Psoas muscle (tissue), 8 donors: Measurements from ENCODE around the gene HERC3. TPM values are rescaled to one million over a fixed set of nuclear protein-coding genes. Genes with fewer than 3 reads are reported as not detected.
"Not testable (repeated sequence)": the region's sequence is repeated elsewhere in the genome, so short reads cannot be mapped to it uniquely, and the experiment has no call there.

Experiments used
- ATAC-seq, 4 donors: fragments of 200-7000 bp; cut with Tn5 transposase; one replicate each; pipeline ENCODE4 v1.9.1; 2020; ENCODE audit warnings: moderate library complexity in 3 of 4, mild to moderate bottlenecking in 2 of 4
- DNase-seq, 2 donors: peaks; one replicate each; pipeline ENCODE4 v3.0.0-alpha.2; 2020
- H3K27ac ChIP-seq: fragments of 200-600 bp; one replicate; pipeline ENCODE4 v1.8.0; 2022
- H3K27me3 ChIP-seq, 3 donors: fragments of 200-600 bp in 1 of 3; one replicate each; pipeline versions ENCODE4 v1.6.1 to v1.8.0; 2013 to 2022; ENCODE audit warnings: low read length in 2 of 3, mild to moderate bottlenecking in 2 of 3, moderate library complexity in 1 of 3; ENCODE audit not compliant: insufficient read depth in 3 of 3
- H3K36me3 ChIP-seq, 2 donors: fragments of 200-600 bp in 1 of 2; one replicate each; pipeline versions ENCODE4 v1.6.1 to v1.8.0; 2013 to 2022; ENCODE audit warnings: low read depth in 1 of 2, mild to moderate bottlenecking in 1 of 2, moderate library complexity in 1 of 2; ENCODE audit not compliant: insufficient read depth in 1 of 2
- H3K4me1 ChIP-seq: fragments of 200-600 bp; one replicate; pipeline ENCODE4 v1.8.0; 2022
- H3K4me3 ChIP-seq: fragments of 200-600 bp; one replicate; pipeline ENCODE4 v1.8.0; 2022; ENCODE audit warnings: mild to moderate bottlenecking
- H3K9me3 ChIP-seq: fragments of 200-600 bp; one replicate; pipeline ENCODE4 v1.8.0; 2022
- CTCF ChIP-seq: fragments of 200-600 bp; IDR thresholded peaks from one replicate; pipeline ENCODE4 v1.8.0; 2022; ENCODE audit warnings: antibody characterized with exemption
- WGBS, 3 donors: extraction: QIAGEN DNeasy Blood & Tissue Kit; methylation state at CpG; one replicate each; pipeline versions ENCODE4 v1.1.6 to v1.1.7; 2013; 5-methylcytosine and 5-hydroxymethylcytosine counted together
- intact Hi-C, 2 donors: fragments of 100-400 bp; cut with DNase I; formaldehyde crosslinking; loops; one replicate each; pipeline versions ENCODE4 v1.11.0 to v1.14.2; 2022
- polyA plus RNA-seq, 3 donors: library from polyadenylated mRNA; stranded (reverse); fragments of 200-250 nt; gene quantifications; one replicate each; pipeline ENCODE4 v1.2.3, GENCODE V29; 2013
- total RNA-seq, 4 donors: library from RNA; stranded (reverse); fragmentation: NEBNext Ultra II Directional in 2 of 4; extraction: Animal tissue kit (Norgen Biotek cat#: 25700) in 2 of 4; gene quantifications; one replicate each; pipeline versions ENCODE4 v1.2.1 to v1.2.4, GENCODE V29; 2021 to 2023
- donor health status: healthy with polysubstance abuse.
- donor health status: DM: no; HTN: no; CAD: no; lungs with moderate emphysema.
- donor health status: Bipolar disorder and iron deficiency.
- donor health status: healthy.
- donor health status: DM: yes; HTN: yes; CAD: no.
- donor health status: DM: no; HTN: no; CAD: no.
- donor health status: DM: no; HTN: no; CAD: no.
- donor health status: DM: yes; HTN: yes; CAD: no.

Gene HERC3
- total and polyA plus RNA-seq, 7 donors, result 9.5 to 35.8 (median 20.4) TPM

- whole genome bisulfite sequencing, 3 donors, result 80 to 92% (median 85%) methylated on average over 3 of the region's 3 CpGs
- intact Hi-C loops, result no loop called here
- ATAC-seq (no peak), DNase-seq (no peak)
- no peak overlapping the region for H3K4me3 ChIP-seq
- peaks cover 48% of the 10 kb centered on the region for H3K4me1 ChIP-seq
- peak overlapping the region; percentile 74 for H3K27ac ChIP-seq
- H3K36me3 ChIP-seq, result peaks cover 7 to 33% of the 10 kb centered on the region in 2 donors
- H3K9me3 ChIP-seq, result no peaks in the 10 kb centered on the region
- TF ChIP-seq CTCF, result no peak
- H3K27me3 ChIP-seq, result no peaks in the 10 kb centered on the region
Observed at GRCh38 chr4:88609387-88609786, 17.1 kb downstream of the HERC3 start.

GRCh38 chr4:88609794-88610193 lies 17.5 kb downstream of the HERC3 start:
- intact Hi-C loops, ATAC-seq: not testable (repeated sequence)

GRCh38 chr4:88610771-88611170 lies 18.5 kb downstream of the HERC3 start:
- no peaks in the 10 kb centered on the region for H3K27me3 ChIP-seq
- H3K4me1 ChIP-seq, result peaks cover 54% of the 10 kb centered on the region
- WGBS, 3 donors, result 17 to 21% (median 20%) methylated on average over 5 of the region's 5 CpGs
- H3K9me3 ChIP-seq, result no peaks in the 10 kb centered on the region
- peak; percentile 65 to 89 for DNase-seq
- H3K27ac ChIP-seq, result peak overlapping the region; percentile 74
- intact Hi-C loops, result no loop called here
- peaks cover 7 to 31% of the 10 kb centered on the region in 2 donors for H3K36me3 ChIP-seq
- no peak for TF ChIP-seq CTCF
- peak; percentile 90 to 95 (median 92) for ATAC-seq
- no peak overlapping the region for H3K4me3 ChIP-seq

More at GRCh38 chr4:88609794-88610193, 17.5 kb downstream of the HERC3 start:
- H3K9me3 ChIP-seq, DNase-seq, H3K4me3 ChIP-seq, H3K27me3 ChIP-seq: not testable (repeated sequence)
- Histone ChIP-seq H3K36me3 (peaks cover 7 to 33% of the 10 kb centered on the region in 2 donors), H3K27ac (peak overlapping the region; percentile 74), H3K4me1 (peaks cover 49% of the 10 kb centered on the region)
- whole genome bisulfite sequencing, 3 donors, result 97 to 99% (median 97%) methylated on average over 5 of the region's 5 CpGs

- H3K4me1 ChIP-seq, result peaks cover 79% of the 10 kb centered on the region
Observed at GRCh38 chr4:88613417-88613875, 21.2 kb downstream of the HERC3 start.

GRCh38 chr4:88614058-88614457 lies 21.8 kb downstream of the HERC3 start:
- intact Hi-C loops, result no loop called here
- no peaks in the 10 kb centered on the region for H3K9me3 ChIP-seq
- H3K27ac ChIP-seq, result peak overlapping the region; percentile 80
- H3K4me3 ChIP-seq, result no peak overlapping the region
- TF ChIP-seq CTCF, result no peak
- 93 to 98% (median 93%) methylated on average over 1 of the region's 1 CpG for WGBS, 3 donors
- no peak for ATAC-seq
- H3K4me1 ChIP-seq, result peaks cover 86% of the 10 kb centered on the region
- H3K27me3 ChIP-seq, result no peaks in the 10 kb centered on the region
- no peaks in the 10 kb centered on the region for H3K36me3 ChIP-seq
- DNase-seq, result no peak

More at GRCh38 chr4:88613417-88613875, 21.2 kb downstream of the HERC3 start:
- Histone ChIP-seq H3K27ac (peak overlapping the region; percentile 80), H3K27me3 (no peaks in the 10 kb centered on the region), H3K9me3 (no peaks in the 10 kb centered on the region), H3K4me3 (peak overlapping the region; percentile 21), H3K36me3 (peaks cover 0 to 4% of the 10 kb centered on the region in 2 donors)
- no peak for TF ChIP-seq CTCF
- intact Hi-C loops, result no loop called here
- DNase-seq, result no peak
- WGBS, 3 donors, result 9 to 12% (median 11%) methylated on average over 5 of the region's 5 CpGs
- ATAC-seq, result peak; percentile 53 to 67 (median 62)
